ENCODE data around the gene CTAGE4.
"Not testable (repeated sequence)": the region's sequence is repeated elsewhere in the genome, so short reads cannot be mapped to it uniquely, and the experiment has no call there.

Gene CTAGE4

GRCh38 chr7:144217200-144217599 lies 33.9 kb downstream of the CTAGE4 start:
- DNase-seq: not testable (repeated sequence)

- DNase-seq: not testable (repeated sequence)
Observed at GRCh38 chr7:144218581-144218980, 35.3 kb downstream of the CTAGE4 start.

- DNase-seq: not testable (repeated sequence)
Observed at GRCh38 chr7:144219149-144219548, 35.9 kb downstream of the CTAGE4 start.

GRCh38 chr7:144220531-144220930 lies 37.3 kb downstream of the CTAGE4 start:
- DNase-seq: not testable (repeated sequence)

- not testable (repeated sequence) for DNase-seq
Observed at GRCh38 chr7:144223675-144224074, 40.4 kb downstream of the CTAGE4 start.

- not testable (repeated sequence) for DNase-seq
Observed at GRCh38 chr7:144226866-144227265, 43.6 kb downstream of the CTAGE4 start.

- not testable (repeated sequence) for DNase-seq
Observed at GRCh38 chr7:144228810-144229209, 45.5 kb downstream of the CTAGE4 start.

- DNase-seq: not testable (repeated sequence)
Observed at GRCh38 chr7:144231027-144231426, 47.8 kb downstream of the CTAGE4 start.

GRCh38 chr7:144233039-144233438 lies 49.8 kb downstream of the CTAGE4 start:
- DNase-seq: not testable (repeated sequence)

Data from CD4-positive, alpha-beta T cell treated with Interferon alpha-2 for 1 hour (primary cell).